ENCODE results near the gene NPAP1.
"Not testable (repeated sequence)": the region's sequence is repeated elsewhere in the genome, so short reads cannot be mapped to it uniquely, and the experiment has no call there.

NPAP1 gene, protein sequence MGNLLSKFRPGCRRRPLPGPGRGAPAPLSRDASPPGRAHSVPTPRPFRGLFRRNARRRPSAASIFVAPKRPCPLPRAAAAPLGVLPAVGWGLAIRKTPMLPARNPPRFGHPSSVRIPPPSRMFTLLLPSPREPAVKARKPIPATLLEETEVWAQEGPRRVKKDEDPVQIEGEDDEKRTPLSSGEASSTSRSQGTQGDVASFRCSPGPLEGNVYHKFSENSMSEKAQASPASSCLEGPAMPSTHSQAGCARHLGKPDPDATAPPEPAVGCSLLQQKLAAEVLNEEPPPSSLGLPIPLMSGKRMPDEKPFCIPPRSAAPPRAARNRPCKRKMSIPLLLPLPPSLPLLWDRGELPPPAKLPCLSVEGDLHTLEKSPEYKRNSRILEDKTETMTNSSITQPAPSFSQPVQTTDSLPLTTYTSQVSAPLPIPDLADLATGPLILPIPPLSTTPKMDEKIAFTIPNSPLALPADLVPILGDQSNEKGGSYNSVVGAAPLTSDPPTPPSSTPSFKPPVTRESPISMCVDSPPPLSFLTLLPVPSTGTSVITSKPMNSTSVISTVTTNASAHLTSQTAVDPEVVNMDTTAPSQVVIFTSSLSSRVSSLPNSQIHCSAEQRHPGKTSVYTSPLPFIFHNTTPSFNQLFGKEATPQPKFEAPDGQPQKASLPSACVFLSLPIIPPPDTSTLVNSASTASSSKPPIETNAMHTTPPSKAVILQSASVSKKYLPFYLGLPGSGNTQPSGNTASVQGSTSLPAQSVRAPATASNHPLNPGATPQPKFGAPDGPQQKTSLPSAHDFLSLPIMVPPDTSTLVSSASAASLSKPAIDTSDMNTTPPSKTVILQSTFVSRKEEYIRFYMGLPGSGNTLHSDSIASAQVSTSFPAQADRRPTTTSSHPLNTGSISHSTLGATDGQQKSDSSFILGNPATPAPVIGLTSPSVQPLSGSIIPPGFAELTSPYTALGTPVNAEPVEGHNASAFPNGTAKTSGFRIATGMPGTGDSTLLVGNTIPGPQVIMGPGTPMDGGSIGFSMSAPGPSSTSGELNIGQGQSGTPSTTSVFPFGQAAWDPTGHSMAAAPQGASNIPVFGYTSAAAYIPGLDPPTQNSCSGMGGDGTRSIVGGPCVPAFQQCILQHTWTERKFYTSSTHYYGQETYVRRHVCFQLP

GRCh38 chr15:24675332-24676144 is at the start of gene NPAP1:
Gene NPAP1 (plus strand): TSS chr15:24675775. CDS start chr15:24675868, 93 bp downstream.
- no peak for DNase-seq

DNA sequence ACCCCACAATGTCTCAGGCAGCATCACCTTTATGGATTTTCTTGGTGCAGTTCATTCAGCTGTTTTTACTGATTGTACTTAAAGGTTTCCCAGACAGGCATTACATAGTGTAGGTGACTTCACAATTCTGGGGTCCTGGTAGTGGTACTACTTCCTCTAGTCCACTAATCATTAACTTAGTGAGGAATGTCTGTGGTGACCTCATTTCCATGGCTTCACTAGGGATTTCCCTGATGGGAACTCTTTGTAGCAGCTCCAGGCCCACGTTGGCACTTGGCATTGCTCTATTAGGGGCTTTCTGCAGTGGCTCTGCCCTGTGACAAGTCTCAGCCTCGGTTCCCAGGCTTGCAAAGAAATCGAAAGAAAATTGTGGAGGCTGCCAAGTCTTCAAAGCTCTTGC is 48.1 kb upstream of the NPAP1 start:
- no peak for DNase-seq

GRCh38 chr15:24633082-24633481 is 42.5 kb upstream of the NPAP1 start:
- DNase-seq, result no peak

GRCh38 chr15:24639412-24639811 is 36.2 kb upstream of the NPAP1 start:
- not testable (repeated sequence) for DNase-seq

- no peak for DNase-seq
Measured at GRCh38 chr15:24645627-24646026, 29.9 kb upstream of the NPAP1 start.

GRCh38 chr15:24659622-24660021 is 16.0 kb upstream of the NPAP1 start:
- DNase-seq, result no peak

DNA sequence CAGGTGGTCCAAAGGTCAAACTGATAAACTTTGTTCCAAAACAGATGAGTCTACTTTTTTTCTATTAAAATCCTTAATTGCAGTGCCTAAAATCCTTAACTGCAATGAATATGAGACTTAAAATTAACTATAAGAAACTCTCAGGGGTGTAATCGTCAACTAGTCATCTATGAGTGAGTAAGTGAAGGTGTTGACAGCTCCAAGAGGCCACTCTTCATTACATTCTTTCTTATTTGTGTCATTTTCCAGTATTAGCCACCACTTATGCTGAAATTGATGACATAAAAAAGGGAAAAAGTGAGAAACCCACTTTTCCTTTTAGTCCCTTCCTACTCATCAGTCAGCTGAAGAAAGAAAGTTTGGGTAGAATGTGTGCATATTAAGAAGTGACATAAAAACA is 12.6 kb upstream of the NPAP1 start:
- DNase-seq, result no peak

DNA sequence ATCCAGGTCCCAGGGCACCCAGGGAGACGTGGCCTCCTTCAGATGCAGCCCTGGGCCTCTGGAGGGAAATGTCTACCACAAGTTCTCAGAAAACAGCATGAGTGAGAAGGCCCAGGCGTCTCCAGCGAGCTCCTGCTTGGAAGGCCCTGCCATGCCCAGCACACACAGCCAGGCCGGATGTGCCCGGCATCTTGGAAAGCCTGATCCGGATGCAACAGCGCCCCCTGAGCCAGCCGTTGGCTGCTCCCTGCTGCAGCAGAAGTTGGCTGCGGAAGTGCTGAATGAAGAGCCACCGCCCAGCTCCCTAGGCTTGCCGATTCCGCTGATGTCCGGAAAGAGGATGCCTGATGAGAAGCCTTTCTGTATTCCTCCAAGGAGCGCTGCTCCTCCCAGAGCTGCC is 856 bp downstream of the NPAP1 start:
- no peak for DNase-seq

- no peak for DNase-seq
Measured at GRCh38 chr15:24678485-24678884, 2.9 kb downstream of the NPAP1 start.

GRCh38 chr15:24682002-24682401 is 6.4 kb downstream of the NPAP1 start:
- no peak for DNase-seq

DNA sequence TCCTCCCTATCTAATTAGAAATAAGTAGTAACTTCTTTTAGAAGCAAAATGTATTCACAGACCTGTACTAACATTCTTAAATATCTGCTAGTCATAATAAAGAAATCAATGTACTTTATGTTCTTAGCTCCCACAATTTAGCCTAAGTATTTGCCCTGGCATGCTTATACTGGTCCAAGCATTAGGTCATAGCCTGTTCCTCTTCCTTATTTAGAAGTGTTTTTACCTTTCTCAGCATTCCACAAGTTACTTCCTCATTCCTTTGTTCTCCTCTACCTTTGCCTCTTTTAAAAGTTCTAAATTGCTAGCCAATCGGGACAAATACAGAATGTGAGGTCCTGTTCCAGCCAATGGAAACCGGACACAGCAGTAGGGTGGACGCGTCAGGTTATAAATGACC is 7.3 kb downstream of the NPAP1 start:
- not testable (repeated sequence) for DNase-seq

GRCh38 chr15:24683736-24684135 is 8.2 kb downstream of the NPAP1 start:
- DNase-seq, result no peak

DNA sequence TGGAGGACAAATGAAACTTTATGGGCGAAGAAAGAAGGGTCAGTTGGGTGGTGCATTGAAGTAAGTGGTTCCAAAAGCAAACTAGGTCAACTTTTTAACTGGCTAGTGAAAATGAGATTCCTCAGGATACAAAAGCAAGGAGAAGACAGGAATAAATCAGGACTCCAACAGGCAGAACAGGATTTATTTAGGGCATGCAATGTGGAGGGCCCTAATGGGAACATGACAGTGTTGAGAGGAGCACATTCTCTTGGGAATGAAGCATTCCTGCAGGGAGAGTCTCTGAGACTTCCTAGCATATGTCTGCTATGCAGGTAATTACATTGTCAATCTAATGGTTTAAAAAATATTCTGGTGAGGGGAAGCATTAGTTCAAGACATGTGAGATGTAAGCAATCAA is 8.7 kb downstream of the NPAP1 start:
- DNase-seq, result no peak

GRCh38 chr15:24696201-24696600 is 20.6 kb downstream of the NPAP1 start:
- no peak for DNase-seq

GRCh38 chr15:24696842-24697241 is 21.3 kb downstream of the NPAP1 start:
- DNase-seq, result no peak

- DNase-seq, result no peak
Measured at GRCh38 chr15:24718289-24719082, 42.9 kb downstream of the NPAP1 start.

DNA sequence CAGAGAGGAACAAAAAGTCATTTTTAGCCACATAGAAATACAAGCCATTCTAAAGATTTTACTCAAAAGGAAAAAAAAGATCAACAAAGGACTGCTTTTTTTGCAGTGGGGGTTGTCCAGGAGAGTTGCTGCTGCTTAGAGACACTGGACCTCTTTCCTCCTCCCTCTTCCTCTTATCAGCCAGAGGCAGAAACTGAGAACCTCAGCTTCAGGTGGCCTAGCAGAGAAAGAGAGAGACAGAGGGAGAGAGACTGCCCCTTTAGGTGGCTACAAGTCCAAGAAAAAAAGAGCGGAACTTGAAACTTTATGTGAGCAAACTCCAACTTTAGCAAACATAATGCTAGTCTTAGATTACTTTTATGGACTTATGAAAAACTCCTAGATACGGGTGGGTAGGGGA is 54.2 kb downstream of the NPAP1 start:
- DNase-seq, result no peak

Measured in amygdala (tissue), 56 donors.